Thoracic aorta (tissue), 2 donors: ENCODE measurements around the gene MIPEP. TPM values are rescaled to one million over a fixed set of nuclear protein-coding genes. Genes with fewer than 3 reads are reported as not detected.

Source experiments
- ATAC-seq: fragments of 150-250 bp; one replicate; pipeline ENCODE4 v1.8.0; 2017; ENCODE audit warnings: low read depth; ENCODE audit not compliant: insufficient number of reproducible peaks, low FRiP score
- DNase-seq: peaks from one replicate; pipeline ENCODE4 v3.0.0-alpha.2; 2020; ENCODE audit warnings: low spot score
- H3K27ac ChIP-seq, 2 donors: fragments of 200-600 bp; sonication (generic); 1 replicate in 1 of 2; 2 replicates in 1 of 2; pipeline ENCODE4 v1.5.1; 2016; ENCODE audit warnings: mild to moderate bottlenecking in 2 of 2, moderate library complexity in 2 of 2
- H3K27me3 ChIP-seq: fragments of 200-600 bp; sonication (generic); replicated peaks from 2 replicates; pipeline ENCODE4 v1.6.0; 2016; ENCODE audit warnings: mild to moderate bottlenecking; ENCODE audit not compliant: insufficient read depth
- H3K36me3 ChIP-seq: fragments of 200-600 bp; sonication (generic); one replicate; pipeline ENCODE4 v1.5.1; 2016
- H3K4me1 ChIP-seq, 2 donors: fragments of 200-600 bp; sonication (generic); 1 replicate in 1 of 2; 2 replicates in 1 of 2; pipeline versions ENCODE4 v1.5.1 to v1.6.0; 2016; ENCODE audit warnings: low read depth in 2 of 2, mild to moderate bottlenecking in 1 of 2; ENCODE audit not compliant: control insufficient read depth in 1 of 2
- H3K4me3 ChIP-seq: fragments of 200-600 bp; sonication (generic); 2 replicates; pipeline ENCODE4 v1.5.1; 2016; ENCODE audit warnings: mild to moderate bottlenecking
- H3K9me3 ChIP-seq: fragments of 200-600 bp; sonication (generic); 2 replicates; pipeline ENCODE4 v1.5.1; 2016
- total RNA-seq, 2 donors: library from RNA; depleted of rRNA; stranded (reverse); fragments of >200 nt; gene quantifications; one replicate each; pipeline versions ENCODE4 v1.1.0 to v1.2.3, GENCODE V29; 2016
- TF ChIP-seq, protein P1 (sequence below): fragments of 200-600 bp; sonication (generic); IDR thresholded peaks from one replicate; pipeline ENCODE4 v1.5.1; 2019; ENCODE audit warnings: antibody characterized with exemption

MIPEP gene
- total RNA-seq, 2 donors from 2014 or later = 11.6 to 12.0 TPM

DNA sequence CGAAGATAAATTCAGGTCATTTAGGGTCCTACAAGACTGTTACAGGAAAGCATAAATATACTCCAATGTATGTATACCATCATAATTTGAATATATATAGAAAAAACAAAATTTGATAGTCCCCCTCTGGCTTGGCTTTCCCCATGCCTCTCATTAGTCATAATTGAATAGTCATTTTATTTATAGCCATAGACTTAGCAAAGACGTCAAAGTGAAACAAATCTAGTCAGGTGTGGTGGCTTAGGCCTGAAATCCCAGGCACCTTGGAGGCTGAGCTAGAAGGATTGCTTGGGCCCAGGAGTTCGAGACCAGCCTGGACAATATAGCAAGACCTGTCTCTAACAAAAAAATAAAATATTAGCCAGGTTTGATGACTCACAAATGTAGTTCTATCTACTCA lies 177.8 kb downstream of the MIPEP start:
- H3K4me1 ChIP-seq = no peaks in the 10 kb centered on the region

DNA sequence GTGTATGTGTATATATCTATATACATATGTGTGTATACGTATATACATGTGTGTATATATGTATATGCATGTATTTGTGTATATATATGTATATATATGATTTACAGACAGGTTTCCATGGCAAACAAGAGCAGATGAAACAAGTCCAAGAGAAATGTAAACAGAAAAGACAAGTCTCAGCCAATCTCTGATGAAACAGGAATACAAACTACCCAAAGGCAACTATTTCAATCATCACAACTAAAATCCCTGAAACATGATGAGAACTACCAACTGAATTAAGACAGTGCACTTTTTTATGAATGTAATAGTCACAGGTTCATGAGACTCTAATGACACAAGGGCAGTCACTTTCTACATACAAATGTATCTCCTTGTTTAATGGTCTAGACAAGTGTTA lies 178.8 kb downstream of the MIPEP start:
- H3K36me3 ChIP-seq = no peaks in the 10 kb centered on the region
- no peak overlapping the region for H3K27ac ChIP-seq
- no peaks in the 10 kb centered on the region for H3K9me3 ChIP-seq
- TF ChIP-seq, protein P1, sequence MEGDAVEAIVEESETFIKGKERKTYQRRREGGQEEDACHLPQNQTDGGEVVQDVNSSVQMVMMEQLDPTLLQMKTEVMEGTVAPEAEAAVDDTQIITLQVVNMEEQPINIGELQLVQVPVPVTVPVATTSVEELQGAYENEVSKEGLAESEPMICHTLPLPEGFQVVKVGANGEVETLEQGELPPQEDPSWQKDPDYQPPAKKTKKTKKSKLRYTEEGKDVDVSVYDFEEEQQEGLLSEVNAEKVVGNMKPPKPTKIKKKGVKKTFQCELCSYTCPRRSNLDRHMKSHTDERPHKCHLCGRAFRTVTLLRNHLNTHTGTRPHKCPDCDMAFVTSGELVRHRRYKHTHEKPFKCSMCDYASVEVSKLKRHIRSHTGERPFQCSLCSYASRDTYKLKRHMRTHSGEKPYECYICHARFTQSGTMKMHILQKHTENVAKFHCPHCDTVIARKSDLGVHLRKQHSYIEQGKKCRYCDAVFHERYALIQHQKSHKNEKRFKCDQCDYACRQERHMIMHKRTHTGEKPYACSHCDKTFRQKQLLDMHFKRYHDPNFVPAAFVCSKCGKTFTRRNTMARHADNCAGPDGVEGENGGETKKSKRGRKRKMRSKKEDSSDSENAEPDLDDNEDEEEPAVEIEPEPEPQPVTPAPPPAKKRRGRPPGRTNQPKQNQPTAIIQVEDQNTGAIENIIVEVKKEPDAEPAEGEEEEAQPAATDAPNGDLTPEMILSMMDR = no peak
- no peak for DNase-seq
- no peaks in the 10 kb centered on the region for H3K4me1 ChIP-seq
- H3K4me3 ChIP-seq = no peak overlapping the region
- H3K27me3 ChIP-seq = no peaks in the 10 kb centered on the region
- ATAC-seq = no peak

More for the DNA sequence above, 177.8 kb downstream of the MIPEP start:
- no peaks in the 10 kb centered on the region for H3K9me3 ChIP-seq
- H3K4me3 ChIP-seq = no peak overlapping the region
- no peaks in the 10 kb centered on the region for H3K27me3 ChIP-seq
- no peak for ATAC-seq
- TF ChIP-seq, protein P1 = no peak
- no peak for DNase-seq
- H3K36me3 ChIP-seq = no peaks in the 10 kb centered on the region
- no peak overlapping the region for H3K27ac ChIP-seq

DNA sequence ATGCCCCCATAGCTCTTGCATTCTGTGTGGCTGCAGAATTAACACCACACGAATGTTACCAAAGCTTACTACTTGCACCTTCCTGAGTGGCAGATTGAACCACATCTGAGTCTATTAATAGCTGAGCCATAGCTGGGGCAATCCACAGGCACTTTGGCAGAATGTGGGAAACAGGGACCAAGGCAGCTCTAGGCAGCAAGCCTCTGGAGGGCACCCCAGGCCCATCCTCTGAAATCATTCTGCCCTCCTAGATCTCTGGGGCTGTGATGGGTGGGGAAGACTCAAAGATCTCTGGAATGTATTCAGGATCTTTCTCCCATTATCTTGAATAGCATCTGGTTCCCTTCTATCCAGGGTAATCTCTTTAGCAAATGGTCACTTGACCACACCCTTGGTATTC lies 179.7 kb downstream of the MIPEP start:
- no peak overlapping the region for H3K4me3 ChIP-seq
- ATAC-seq (no peak), DNase-seq (no peak)
- no peaks in the 10 kb centered on the region for H3K4me1 ChIP-seq
- no peaks in the 10 kb centered on the region for H3K27me3 ChIP-seq
- H3K36me3 ChIP-seq = no peaks in the 10 kb centered on the region
- TF ChIP-seq, protein P1 = no peak
- H3K9me3 ChIP-seq = no peaks in the 10 kb centered on the region
- H3K27ac ChIP-seq = no peak overlapping the region

DNA sequence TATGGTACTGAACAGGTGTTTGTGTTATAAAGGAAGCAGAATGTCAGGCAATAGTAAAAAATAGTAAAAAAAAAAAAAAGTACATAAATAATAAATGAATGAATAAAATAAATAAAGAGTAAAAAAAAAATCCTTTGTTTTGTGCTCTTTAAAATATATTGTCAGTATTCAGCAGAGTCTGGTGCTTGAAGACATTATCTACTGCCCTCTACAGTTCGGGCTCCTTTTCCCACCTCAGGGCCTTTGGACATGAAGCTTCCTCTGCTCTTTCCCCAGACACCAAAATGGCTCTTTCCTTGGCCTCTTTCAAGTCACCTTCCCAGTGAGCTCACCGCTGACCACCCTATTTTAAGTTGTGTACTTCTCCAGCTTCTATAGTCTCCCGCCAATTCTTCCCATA lies 181.5 kb downstream of the MIPEP start:
- DNase-seq = no peak
- Histone ChIP-seq H3K4me3 (no peak overlapping the region), H3K36me3 (no peaks in the 10 kb centered on the region), H3K4me1 (no peaks in the 10 kb centered on the region), H3K27me3 (no peaks in the 10 kb centered on the region), H3K9me3 (no peaks in the 10 kb centered on the region), H3K27ac (no peak overlapping the region)
- TF ChIP-seq, protein P1 = no peak
- no peak for ATAC-seq

DNA sequence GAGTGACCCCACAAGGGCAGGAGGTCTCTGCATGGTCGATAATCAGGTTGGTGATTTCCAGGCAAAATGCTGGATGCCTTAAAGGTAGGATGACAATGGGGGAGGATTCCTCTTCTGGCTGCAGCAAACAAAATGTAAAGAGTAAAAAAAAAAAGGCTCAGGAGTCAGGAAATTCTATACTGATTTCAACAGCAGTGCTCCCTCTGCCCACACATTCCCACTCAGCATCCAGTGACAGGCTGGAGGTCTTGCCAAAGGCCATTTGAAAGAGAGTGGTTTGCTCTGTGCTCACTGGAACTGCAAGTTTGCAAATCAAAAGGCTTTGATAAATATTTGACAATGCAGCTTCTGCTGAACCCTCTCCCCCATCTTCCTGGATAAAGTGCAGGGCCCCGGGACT lies 183.6 kb downstream of the MIPEP start:
- no peaks in the 10 kb centered on the region for H3K4me1 ChIP-seq
- no peaks in the 10 kb centered on the region for H3K36me3 ChIP-seq
- TF ChIP-seq, protein P1 = no peak
- no peaks in the 10 kb centered on the region for H3K27me3 ChIP-seq
- H3K4me3 ChIP-seq = no peak overlapping the region
- no peaks in the 10 kb centered on the region for H3K9me3 ChIP-seq
- DNase-seq (no peak), ATAC-seq (no peak)
- no peak overlapping the region for H3K27ac ChIP-seq
